Spinal cord (tissue), 10 donors: ENCODE results near the gene GLI2. TPM values are rescaled to one million over a fixed set of nuclear protein-coding genes. Genes with fewer than 3 reads are reported as not detected.

Experiments used
- DNase-seq, 6 donors: peaks; one replicate each; pipeline versions ENCODE4 v3.0.0 to v3.0.0-alpha.2; 2013 to 2015; ENCODE audit warnings: low spot score in 6 of 6, low read depth in 4 of 6
- H3K27ac ChIP-seq: one replicate; pipeline ENCODE4 v1.5.1; 2013; ENCODE audit warnings: low read depth, low read length, control low read depth
- H3K27me3 ChIP-seq: one replicate; pipeline ENCODE4 v1.6.1; 2013; ENCODE audit warnings: low read length; ENCODE audit not compliant: control insufficient read depth, insufficient read depth
- H3K36me3 ChIP-seq: one replicate; pipeline ENCODE4 v1.6.1; 2013; ENCODE audit warnings: low read length; ENCODE audit not compliant: control insufficient read depth, insufficient read depth
- H3K4me1 ChIP-seq: one replicate; pipeline ENCODE4 v1.6.1; 2013; ENCODE audit warnings: low read length; ENCODE audit not compliant: control insufficient read depth, insufficient read depth
- H3K4me3 ChIP-seq: one replicate; pipeline ENCODE4 v1.5.1; 2013; ENCODE audit warnings: low read depth, low read length, control low read depth
- H3K9me3 ChIP-seq: one replicate; pipeline ENCODE4 v1.6.1; 2013; ENCODE audit warnings: low read length; ENCODE audit not compliant: control insufficient read depth, insufficient read depth
- WGBS: methylation state at CpG from one replicate; pipeline ENCODE4 v1.1.5; 2013; ENCODE audit warnings: missing lambda C conversion rate; ENCODE audit not compliant: insufficient coverage; 5-methylcytosine and 5-hydroxymethylcytosine counted together
- polyA plus RNA-seq, 2 donors: library from polyadenylated mRNA; unstranded; fragments of 120-200 nt; gene quantifications; one replicate each; pipeline ENCODE4 v1.2.1, GENCODE V29; 2013; ENCODE audit not compliant: insufficient read length in 2 of 2
- total RNA-seq, 2 donors: library from RNA; depleted of rRNA in 1 of 2; stranded (reverse); fragments of 120-200 nt in 1 of 2; fragments of >200 nt in 1 of 2; gene quantifications; one replicate each; pipeline versions ENCODE4 v1.2.3 to v1.2.4, GENCODE V29; 2013 to 2014
- donor health status: healthy.

Gene GLI2
- total and polyA plus RNA-seq, 4 donors = 5.0 to 9.9 (median 9.7) TPM

DNA sequence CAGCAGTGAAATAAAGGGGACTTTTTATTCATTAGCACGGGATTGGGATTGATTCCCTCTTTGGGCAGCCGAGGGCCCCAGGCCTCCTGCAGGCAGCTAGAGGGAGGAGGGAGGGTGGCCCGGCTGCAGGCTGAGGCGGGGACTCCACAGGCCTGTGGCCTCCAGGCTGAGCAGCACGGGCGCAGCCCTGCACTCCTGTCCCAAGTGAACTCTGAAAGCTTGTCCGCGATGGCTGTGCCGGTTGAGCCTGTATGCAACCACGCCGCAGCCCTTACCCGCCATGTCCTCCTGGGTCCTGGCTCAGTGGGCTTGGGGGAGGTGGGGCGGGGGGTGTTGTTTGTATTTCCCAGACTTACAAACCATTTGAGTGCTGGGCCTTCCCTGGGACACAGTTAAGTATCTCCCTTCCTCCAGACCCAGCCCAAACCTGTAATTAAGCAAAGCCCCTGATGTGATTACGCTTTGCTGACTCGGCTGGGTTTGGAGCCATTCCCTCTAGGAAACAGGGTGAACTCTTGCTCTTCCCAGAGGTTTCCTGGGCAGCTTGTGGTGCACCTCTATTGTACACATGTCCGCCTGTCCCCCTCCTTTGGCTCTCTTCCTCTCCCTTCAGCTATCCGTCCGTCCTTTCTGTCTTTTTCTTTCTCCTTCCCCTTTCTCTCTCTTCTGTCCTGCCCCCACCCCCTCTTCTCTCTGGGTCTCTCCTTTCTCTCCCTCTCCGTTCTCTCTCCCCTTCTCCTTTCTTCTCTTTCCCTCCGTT, 5.3 kb downstream of the GLI2 start:
- 29% methylated on average over 15 of the region's 20 CpGs for WGBS
- H3K36me3 ChIP-seq = no peaks in the 10 kb centered on the region
- H3K27ac ChIP-seq = peak overlapping the region; percentile 61
- no peaks in the 10 kb centered on the region for H3K9me3 ChIP-seq
- peak in 2 of 6 donors; percentile 41 to 65 for DNase-seq
- peaks cover 49% of the 10 kb centered on the region for H3K4me1 ChIP-seq
- H3K27me3 ChIP-seq = peaks cover 70% of the 10 kb centered on the region
- peak overlapping the region; percentile 7 for H3K4me3 ChIP-seq

DNA sequence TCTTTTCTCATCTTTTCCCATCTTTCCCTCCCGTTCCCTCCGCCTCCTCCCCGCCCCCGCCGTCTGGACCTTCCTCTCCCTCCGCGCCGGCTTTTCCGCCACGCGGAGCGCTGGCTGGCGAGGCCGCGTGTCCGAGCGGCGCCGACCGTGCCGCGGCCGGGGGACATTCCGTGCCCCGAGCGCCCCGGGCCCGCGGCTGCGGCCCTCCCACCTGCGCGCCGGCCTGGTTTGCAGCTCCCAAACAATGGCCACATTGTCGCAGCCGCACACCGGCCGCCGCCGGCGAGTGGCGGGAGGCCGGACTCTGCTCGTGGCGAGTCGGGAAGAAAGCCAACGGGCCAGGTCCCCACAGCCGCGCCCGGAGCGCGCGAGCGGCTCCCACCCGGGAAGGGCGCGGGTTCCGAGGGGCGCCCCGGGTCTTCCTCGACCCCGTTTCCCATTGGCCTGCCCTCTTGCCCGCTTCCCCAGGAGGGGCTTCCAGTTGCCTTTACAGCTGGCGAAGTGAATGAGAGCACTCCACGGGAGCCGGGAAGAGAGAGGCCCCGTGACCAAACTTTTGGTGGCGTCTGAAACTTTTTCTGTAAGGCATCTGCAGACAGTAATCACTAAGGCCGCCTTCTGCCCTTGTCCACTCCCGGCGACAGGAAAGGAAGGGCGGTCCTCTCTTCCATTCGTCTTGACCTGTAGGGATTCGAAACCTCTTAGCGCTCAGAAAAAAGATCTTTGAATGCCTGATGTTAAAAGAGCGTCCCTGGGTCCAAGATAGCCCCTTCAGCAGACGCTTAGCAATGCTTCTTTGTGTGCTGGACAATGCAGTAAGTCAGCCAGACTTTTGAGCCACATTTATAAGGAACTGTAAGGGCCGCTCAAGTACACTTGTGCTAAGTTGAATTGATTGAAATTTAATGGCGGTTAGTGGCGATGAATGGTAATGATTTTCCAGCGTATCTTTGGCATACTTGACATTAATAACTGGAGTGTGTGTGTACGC, 6.2 kb downstream of the GLI2 start:
- Histone ChIP-seq H3K9me3 (no peaks in the 10 kb centered on the region), H3K27ac (peak overlapping the region; percentile 61), H3K4me1 (peaks cover 43% of the 10 kb centered on the region), H3K36me3 (no peaks in the 10 kb centered on the region), H3K27me3 (peaks cover 62% of the 10 kb centered on the region), H3K4me3 (peak overlapping the region; percentile 20)
- WGBS = under 1% methylated on average over 77 of the region's 81 CpGs
- DNase-seq = peak in 2 of 6 donors; percentile 53 to 73

DNA sequence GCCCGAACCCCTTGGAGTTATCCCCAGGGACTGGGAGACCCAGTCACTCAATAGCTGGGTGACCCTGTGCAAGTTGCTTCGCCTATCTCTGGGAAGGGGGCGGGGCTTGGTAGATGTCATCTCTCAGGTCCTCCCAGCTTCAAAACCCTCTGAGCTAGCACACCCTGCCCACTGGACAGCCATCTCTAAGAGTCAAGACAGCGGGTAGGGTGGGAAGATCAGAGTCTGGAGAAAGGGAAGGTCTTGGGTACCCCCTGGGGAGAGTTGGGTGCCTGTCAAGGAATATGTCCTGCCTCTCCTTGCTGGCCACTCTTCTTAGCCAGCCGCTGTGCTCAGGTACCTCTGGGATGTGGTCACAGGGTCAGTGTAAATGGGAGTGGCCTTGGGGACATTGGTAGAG, 8.0 kb downstream of the GLI2 start:
- H3K27me3 ChIP-seq = peaks cover 45% of the 10 kb centered on the region
- no peak overlapping the region for H3K4me3 ChIP-seq
- no peak overlapping the region for H3K27ac ChIP-seq
- H3K4me1 ChIP-seq = peaks cover 29% of the 10 kb centered on the region
- DNase-seq = no peak
- no peaks in the 10 kb centered on the region for H3K9me3 ChIP-seq
- 100% methylated on average over 3 of the region's 5 CpGs for WGBS
- no peaks in the 10 kb centered on the region for H3K36me3 ChIP-seq

DNA sequence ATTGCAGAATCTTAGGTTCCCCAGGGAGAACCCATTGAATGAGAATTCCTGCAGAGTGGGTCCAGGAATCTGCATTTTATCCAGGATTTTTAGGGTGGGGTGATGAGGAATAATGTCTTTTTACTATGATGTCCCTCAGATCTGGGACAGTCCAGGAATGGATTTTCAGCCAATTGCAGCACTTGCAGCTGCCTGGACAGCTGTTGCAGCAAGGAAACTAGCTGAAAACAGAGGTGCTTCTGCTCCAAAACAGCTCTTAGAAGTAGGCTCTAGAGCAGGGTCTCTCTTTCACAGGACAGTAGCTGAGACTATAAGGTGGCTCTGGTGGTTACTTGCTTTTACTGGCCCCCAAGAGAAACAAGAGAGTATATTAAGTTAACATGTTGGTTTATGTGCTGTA, 9.1 kb downstream of the GLI2 start:
- Histone ChIP-seq H3K27me3 (peaks cover 33% of the 10 kb centered on the region), H3K9me3 (no peaks in the 10 kb centered on the region), H3K4me3 (no peak overlapping the region), H3K36me3 (no peaks in the 10 kb centered on the region), H3K4me1 (peaks cover 19% of the 10 kb centered on the region), H3K27ac (no peak overlapping the region)
- no peak for DNase-seq

DNA sequence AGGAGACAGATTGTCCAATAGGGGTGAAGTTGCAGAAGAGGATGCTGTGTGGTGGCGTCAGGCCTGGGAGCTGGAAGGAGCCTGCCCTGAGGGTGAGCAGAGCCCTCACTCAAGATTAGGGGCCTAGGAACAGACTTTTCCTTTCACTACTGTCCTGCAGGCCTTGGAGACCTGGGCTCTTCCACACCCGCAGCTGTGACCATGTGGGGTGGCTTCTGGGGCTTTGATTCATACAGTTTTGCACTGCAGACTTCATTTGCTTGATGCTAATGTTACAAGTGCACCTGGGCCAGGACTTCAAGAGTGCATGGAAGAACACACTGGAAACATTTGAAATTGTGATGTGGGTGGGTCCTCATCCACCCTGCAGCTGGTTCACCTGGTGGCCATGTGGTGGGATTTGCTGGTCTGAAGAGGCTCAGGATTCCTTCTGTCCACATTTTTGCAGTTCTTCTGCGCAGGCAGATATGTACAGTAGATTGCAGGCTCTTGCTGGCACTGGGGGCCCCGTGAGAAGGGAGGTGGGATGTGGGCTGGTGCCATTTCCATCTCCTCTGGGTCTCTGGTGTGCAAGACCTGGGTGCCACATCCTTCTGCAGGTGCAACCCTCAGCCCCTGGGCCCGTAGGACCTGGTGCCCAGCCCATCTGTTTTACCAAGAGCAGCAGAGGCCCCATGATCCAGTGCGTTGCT, 9.9 kb downstream of the GLI2 start:
- H3K4me1 ChIP-seq = peaks cover 25% of the 10 kb centered on the region
- 98% methylated on average over 5 of the region's 6 CpGs for WGBS

DNA sequence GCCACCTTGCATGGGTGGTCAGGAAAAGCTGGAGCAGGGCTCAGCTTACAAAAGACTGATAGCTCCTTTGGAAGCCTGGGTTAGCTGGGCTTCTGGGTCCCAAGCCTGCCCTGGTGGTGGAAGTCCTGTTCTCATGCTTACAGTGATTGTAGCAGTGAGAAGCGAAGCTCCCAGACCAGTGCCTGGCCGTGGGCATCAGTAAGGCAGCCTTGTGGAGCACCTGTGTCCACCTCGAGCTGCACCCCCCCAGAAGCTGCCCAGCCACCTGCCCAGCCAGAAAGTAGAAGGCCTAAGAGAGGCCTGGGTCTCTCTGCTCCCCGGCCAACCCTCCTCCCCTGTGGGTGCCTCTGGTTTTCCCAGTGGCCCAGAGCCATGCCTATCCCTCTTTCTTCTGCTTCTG, 10.5 kb downstream of the GLI2 start:
- Histone ChIP-seq H3K4me1 (peaks cover 23% of the 10 kb centered on the region), H3K36me3 (no peaks in the 10 kb centered on the region), H3K4me3 (no peak overlapping the region), H3K9me3 (no peaks in the 10 kb centered on the region), H3K27ac (no peak overlapping the region), H3K27me3 (peaks cover 23% of the 10 kb centered on the region)
- WGBS = 79% methylated on average over 4 of the region's 4 CpGs
- DNase-seq = no peak

More for the DNA sequence above, 9.9 kb downstream of the GLI2 start:
- no peak overlapping the region for H3K27ac ChIP-seq
- H3K9me3 ChIP-seq = no peaks in the 10 kb centered on the region
- no peak for DNase-seq
- no peaks in the 10 kb centered on the region for H3K36me3 ChIP-seq
- H3K27me3 ChIP-seq = peaks cover 29% of the 10 kb centered on the region
- no peak overlapping the region for H3K4me3 ChIP-seq

- WGBS = 89% methylated on average over 2 of the region's 2 CpGs
- Histone ChIP-seq H3K36me3 (no peaks in the 10 kb centered on the region), H3K27me3 (peaks cover 15% of the 10 kb centered on the region)
Observed at GRCh38 chr2:120747281-120747680, 11.6 kb downstream of the GLI2 start.

DNA sequence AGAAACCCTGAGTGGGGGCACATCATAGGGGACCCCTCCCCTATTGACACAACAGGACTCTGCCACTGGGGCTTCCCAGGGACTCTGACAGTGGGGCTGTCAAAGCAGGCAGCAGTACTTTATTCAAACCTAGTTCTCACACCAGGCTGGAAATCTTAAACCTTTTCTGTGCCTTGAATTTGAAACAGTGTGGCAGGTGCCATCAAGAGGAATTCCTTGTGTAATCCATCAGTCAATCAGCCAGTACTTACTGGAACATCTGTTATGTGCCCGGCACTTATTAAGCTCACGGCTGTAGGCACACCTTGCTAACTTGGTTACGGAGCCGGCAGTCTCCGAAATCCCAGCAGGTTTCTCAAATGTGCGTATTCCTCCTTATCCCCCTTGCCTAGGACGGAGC, 12.0 kb downstream of the GLI2 start:
- WGBS = 87% methylated on average over 5 of the region's 7 CpGs
- Histone ChIP-seq H3K27me3 (peaks cover 12% of the 10 kb centered on the region), H3K4me1 (peaks cover 14% of the 10 kb centered on the region), H3K27ac (no peak overlapping the region), H3K4me3 (no peak overlapping the region), H3K36me3 (no peaks in the 10 kb centered on the region), H3K9me3 (no peaks in the 10 kb centered on the region)
- DNase-seq = no peak

More at GRCh38 chr2:120747281-120747680, 11.6 kb downstream of the GLI2 start:
- DNase-seq = no peak
- H3K9me3 ChIP-seq = no peaks in the 10 kb centered on the region
- H3K4me1 ChIP-seq = peaks cover 16% of the 10 kb centered on the region
- H3K27ac ChIP-seq = no peak overlapping the region
- no peak overlapping the region for H3K4me3 ChIP-seq

- Histone ChIP-seq H3K4me1 (peaks cover 14% of the 10 kb centered on the region), H3K27ac (no peak overlapping the region), H3K9me3 (no peaks in the 10 kb centered on the region), H3K36me3 (no peaks in the 10 kb centered on the region), H3K27me3 (peaks cover 6% of the 10 kb centered on the region), H3K4me3 (no peak overlapping the region)
- DNase-seq = no peak
- WGBS = 95% methylated on average over 3 of the region's 3 CpGs
Observed at GRCh38 chr2:120748310-120748709, 12.6 kb downstream of the GLI2 start.
